K562 (cell line): Measurements from ENCODE around the gene ITSN1. TPM values are rescaled to one million over a fixed set of nuclear protein-coding genes. Genes with fewer than 3 reads are reported as not detected.
A peak's percentile ranks its signal among the peaks of the same experiment; 100 is the strongest.

Source experiments
- BCL6 ChIP-seq: fragments of 250-450 bp; sonication (Bioruptor Pico); IDR thresholded peaks from 2 replicates; pipeline ENCODE4 v1.4.0; 2020
- CEBPB ChIP-seq: fragments of 450-650 bp; IDR thresholded peaks from 2 replicates; pipeline ENCODE4 v1.6.1; 2016; ENCODE audit warnings: missing genetic modification characterization, missing compliant biosample characterization
- CXXC5 ChIP-seq: fragments of 250-450 bp; sonication (Bioruptor Pico); IDR thresholded peaks from 2 replicates; pipeline ENCODE4 v1.8.0; 2022; ENCODE audit warnings: inconsistent platforms, mild to moderate bottlenecking, moderate library complexity
- DPF2 ChIP-seq: fragments of 450-650 bp; IDR thresholded peaks from 2 replicates; pipeline ENCODE4 v1.6.1; 2016
- ERF ChIP-seq: fragments of 450-650 bp; formaldehyde crosslinking; IDR thresholded peaks from 2 replicates; pipeline ENCODE4 v1.4.0; 2020; ENCODE audit warnings: mild to moderate bottlenecking, mixed read lengths
- NELFE ChIP-seq: IDR thresholded peaks from 2 replicates; pipeline ENCODE4 v1.6.1; 2011; ENCODE audit warnings: mild to moderate bottlenecking; ENCODE audit not compliant: insufficient read depth, insufficient read length
- NR4A1 ChIP-seq, 2 experiments: fragments of 250-450 bp in 1 of 2; fragments of 450-650 bp in 1 of 2; sonication (Bioruptor Pico) in 1 of 2; IDR thresholded peaks; 2 replicates each; pipeline versions ENCODE4 v1.4.0 to v1.6.1; 2016 to 2020; ENCODE audit warnings: mild to moderate bottlenecking in 2 of 2, missing compliant biosample characterization in 1 of 2, missing genetic modification characterization in 1 of 2, moderate library complexity in 1 of 2
- POLR2A ChIP-seq: fragments of 450-650 bp; conservative IDR thresholded peaks from 2 replicates; pipeline ENCODE4 v1.6.1; 2016
- RBBP5 ChIP-seq: fragments of 200-600 bp; sonication (generic); IDR thresholded peaks from 2 replicates; pipeline ENCODE4 v1.6.1; 2012; ENCODE audit warnings: borderline replicate concordance, mild to moderate bottlenecking, low read length, control low read depth, inconsistent platforms; ENCODE audit not compliant: insufficient read depth, poor library complexity, severe bottlenecking
- SAP30 ChIP-seq: fragments of 200-600 bp; sonication (generic); IDR thresholded peaks from 2 replicates; pipeline ENCODE4 v1.6.1; 2012; ENCODE audit warnings: borderline replicate concordance, low read depth, mild to moderate bottlenecking, moderate library complexity, low read length, control low read depth, inconsistent platforms; ENCODE audit not compliant: insufficient read depth, poor library complexity, severe bottlenecking
- SMAD4 ChIP-seq: fragments of 250-450 bp; sonication (Bioruptor Pico); conservative IDR thresholded peaks from 2 replicates; pipeline ENCODE4 v1.8.0; 2021; ENCODE audit warnings: inconsistent platforms, mild to moderate bottlenecking, moderate library complexity
- ZC3H11A ChIP-seq: IDR thresholded peaks from 2 replicates; pipeline ENCODE4 v1.6.1; 2012; ENCODE audit warnings: low read depth, low read length, improper control_type of control experiment
- ZFPM2 ChIP-seq: fragments of 250-450 bp; sonication (Bioruptor Pico); IDR thresholded peaks from 2 replicates; pipeline ENCODE4 v1.5.1; 2022; ENCODE audit warnings: mild to moderate bottlenecking
- ZNF589 ChIP-seq: fragments of 200-800 bp; sonication (Bioruptor generic); IDR thresholded peaks from 2 replicates; pipeline ENCODE4 v1.6.1; 2016; ENCODE audit warnings: low read depth, missing genetic modification characterization, missing compliant biosample characterization
- polyA plus RNA-seq, 8 experiments: library from polyadenylated mRNA; depleted of rRNA in 4 of 8; stranded (reverse) in 5 of 8; unstranded in 3 of 8; fragments of >200 nt; fragmentation: Nextera tagmentation in 2 of 8; fragmentation: Illumina TruSeq in 1 of 8; extraction: Ambion mirVana in 2 of 8; extraction: Trizol in 1 of 8; gene quantifications; 2 replicates each; pipeline versions ENCODE4 v1.2.1 to v1.2.3, GENCODE V29; 2011 to 2014; ENCODE audit warnings: inconsistent platforms in 1 of 8, missing spikeins in 1 of 8
- total RNA-seq, 7 experiments: library from RNA; depleted of rRNA in 6 of 7; stranded (reverse); fragments of >200 nt in 6 of 7; fragmentation: Illumina TruSeq in 2 of 7; extraction: Trizol in 2 of 7; gene quantifications; 2 replicates each; pipeline versions ENCODE4 v1.2.1 to v1.2.3, GENCODE V29; 2011 to 2021; ENCODE audit warnings: low replicate concordance in 1 of 7
- TF ChIP-seq, protein P1 (sequence below): fragments of 250-450 bp; sonication (Bioruptor Pico); IDR thresholded peaks from 2 replicates; pipeline ENCODE4 v1.4.0; 2020; ENCODE audit warnings: mild to moderate bottlenecking, moderate library complexity
- TF ChIP-seq, protein P2 (sequence below), 3 experiments: fragments of 200-800 bp in 1 of 3; fragments of 250-450 bp in 1 of 3; fragments of 450-650 bp in 1 of 3; sonication (Bioruptor Pico) in 1 of 3; sonication (Bioruptor generic) in 1 of 3; formaldehyde crosslinking in 1 of 3; IDR thresholded peaks; 2 replicates each; pipeline versions ENCODE4 v1.6.1 to v1.8.0; 2016 to 2022; ENCODE audit warnings: mild to moderate bottlenecking in 2 of 3, missing genetic modification characterization in 2 of 3, missing compliant biosample characterization in 1 of 3, moderate library complexity in 1 of 3
- TF ChIP-seq, protein P3 (sequence below), 2 experiments: fragments of 450-650 bp; IDR thresholded peaks; 2 replicates each; pipeline ENCODE4 v1.6.1; 2016

ITSN1 gene
- total and polyA plus RNA-seq, 9 of the 15 experiments (the other 6 are each of a cell fraction or from before 2014, with no cell fraction given) = 1.1 to 12.6 (median 4.8) TPM

DNA sequence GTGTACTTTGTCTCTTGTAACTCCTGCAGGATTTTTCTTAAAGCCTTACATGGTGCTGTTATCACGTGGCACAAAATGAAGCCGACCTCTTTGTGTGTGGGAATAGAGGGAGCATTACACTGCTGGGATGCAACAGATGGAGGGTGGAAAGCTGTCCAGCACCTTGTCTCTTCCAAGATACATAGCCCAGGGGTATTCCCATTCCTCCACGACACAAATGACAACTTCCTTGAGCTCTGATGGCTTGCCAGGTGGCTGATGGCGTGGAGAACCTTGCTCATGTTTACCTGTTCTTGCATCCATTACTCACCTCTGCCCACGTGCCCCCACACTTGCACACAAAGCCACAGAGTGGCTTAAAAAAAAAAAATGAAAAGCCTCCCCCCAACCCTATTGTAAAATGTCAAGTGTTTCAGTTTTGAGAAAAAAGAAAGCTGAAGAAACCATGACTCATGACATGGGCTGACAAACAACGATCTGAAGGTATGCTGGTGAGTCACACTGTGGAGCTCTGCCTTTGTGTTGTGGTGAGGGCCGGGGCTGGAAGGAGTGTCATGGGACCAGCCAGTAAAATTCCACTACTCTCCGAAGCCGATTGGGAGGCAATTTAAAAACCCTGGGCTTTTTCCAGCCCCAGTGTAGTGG, 305.3 kb downstream of the ITSN1 start (continued):
- TF ChIP-seq SMAD4 (peak; percentile 69; the same call in 1 of the 2 replicates), RBBP5 (peak; percentile 61), ZNF589 (CRISPR knock-in tag) (peak; percentile 83), CEBPB (tag) (peak; percentile 11), ERF (0 out of 2 replicates have a peak, but pooled peaks have one; percentile 14), ZC3H11A (0 out of 2 replicates have a peak, but pooled peaks have one; percentile 40), NR4A1 (CRISPR knock-in tag; IDR thresholded peaks at IDR 0.05) (no peak), NR4A1 (tag; IDR thresholded peaks at IDR 0.05) (peak; percentile 79; the same call in 1 of the 2 replicates), BCL6 (no peak), DPF2 (peak; percentile 97), CXXC5 (CRISPR knock-in tag) (peak; percentile 47), SAP30 (peak; percentile 68), ZFPM2 (CRISPR knock-in tag) (no peak), POLR2A (peak; percentile 59; the same call in 1 of the 2 replicates), NELFE (no peak)
- TF ChIP-seq, protein P1, sequence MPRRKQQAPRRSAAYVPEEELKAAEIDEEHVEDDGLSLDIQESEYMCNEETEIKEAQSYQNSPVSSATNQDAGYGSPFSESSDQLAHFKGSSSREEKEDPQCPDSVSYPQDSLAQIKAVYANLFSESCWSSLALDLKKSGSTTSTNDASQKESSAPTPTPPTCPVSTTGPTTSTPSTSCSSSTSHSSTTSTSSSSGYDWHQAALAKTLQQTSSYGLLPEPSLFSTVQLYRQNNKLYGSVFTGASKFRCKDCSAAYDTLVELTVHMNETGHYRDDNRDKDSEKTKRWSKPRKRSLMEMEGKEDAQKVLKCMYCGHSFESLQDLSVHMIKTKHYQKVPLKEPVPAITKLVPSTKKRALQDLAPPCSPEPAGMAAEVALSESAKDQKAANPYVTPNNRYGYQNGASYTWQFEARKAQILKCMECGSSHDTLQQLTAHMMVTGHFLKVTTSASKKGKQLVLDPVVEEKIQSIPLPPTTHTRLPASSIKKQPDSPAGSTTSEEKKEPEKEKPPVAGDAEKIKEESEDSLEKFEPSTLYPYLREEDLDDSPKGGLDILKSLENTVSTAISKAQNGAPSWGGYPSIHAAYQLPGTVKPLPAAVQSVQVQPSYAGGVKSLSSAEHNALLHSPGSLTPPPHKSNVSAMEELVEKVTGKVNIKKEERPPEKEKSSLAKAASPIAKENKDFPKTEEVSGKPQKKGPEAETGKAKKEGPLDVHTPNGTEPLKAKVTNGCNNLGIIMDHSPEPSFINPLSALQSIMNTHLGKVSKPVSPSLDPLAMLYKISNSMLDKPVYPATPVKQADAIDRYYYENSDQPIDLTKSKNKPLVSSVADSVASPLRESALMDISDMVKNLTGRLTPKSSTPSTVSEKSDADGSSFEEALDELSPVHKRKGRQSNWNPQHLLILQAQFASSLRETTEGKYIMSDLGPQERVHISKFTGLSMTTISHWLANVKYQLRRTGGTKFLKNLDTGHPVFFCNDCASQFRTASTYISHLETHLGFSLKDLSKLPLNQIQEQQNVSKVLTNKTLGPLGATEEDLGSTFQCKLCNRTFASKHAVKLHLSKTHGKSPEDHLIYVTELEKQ (CRISPR knock-in tag) = no peak
- TF ChIP-seq, protein P2, sequence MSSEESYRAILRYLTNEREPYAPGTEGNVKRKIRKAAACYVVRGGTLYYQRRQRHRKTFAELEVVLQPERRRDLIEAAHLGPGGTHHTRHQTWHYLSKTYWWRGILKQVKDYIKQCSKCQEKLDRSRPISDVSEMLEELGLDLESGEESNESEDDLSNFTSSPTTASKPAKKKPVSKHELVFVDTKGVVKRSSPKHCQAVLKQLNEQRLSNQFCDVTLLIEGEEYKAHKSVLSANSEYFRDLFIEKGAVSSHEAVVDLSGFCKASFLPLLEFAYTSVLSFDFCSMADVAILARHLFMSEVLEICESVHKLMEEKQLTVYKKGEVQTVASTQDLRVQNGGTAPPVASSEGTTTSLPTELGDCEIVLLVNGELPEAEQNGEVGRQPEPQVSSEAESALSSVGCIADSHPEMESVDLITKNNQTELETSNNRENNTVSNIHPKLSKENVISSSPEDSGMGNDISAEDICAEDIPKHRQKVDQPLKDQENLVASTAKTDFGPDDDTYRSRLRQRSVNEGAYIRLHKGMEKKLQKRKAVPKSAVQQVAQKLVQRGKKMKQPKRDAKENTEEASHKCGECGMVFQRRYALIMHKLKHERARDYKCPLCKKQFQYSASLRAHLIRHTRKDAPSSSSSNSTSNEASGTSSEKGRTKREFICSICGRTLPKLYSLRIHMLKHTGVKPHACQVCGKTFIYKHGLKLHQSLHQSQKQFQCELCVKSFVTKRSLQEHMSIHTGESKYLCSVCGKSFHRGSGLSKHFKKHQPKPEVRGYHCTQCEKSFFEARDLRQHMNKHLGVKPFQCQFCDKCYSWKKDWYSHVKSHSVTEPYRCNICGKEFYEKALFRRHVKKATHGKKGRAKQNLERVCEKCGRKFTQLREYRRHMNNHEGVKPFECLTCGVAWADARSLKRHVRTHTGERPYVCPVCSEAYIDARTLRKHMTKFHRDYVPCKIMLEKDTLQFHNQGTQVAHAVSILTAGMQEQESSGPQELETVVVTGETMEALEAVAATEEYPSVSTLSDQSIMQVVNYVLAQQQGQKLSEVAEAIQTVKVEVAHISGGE (CRISPR knock-in tag; IDR thresholded peaks at IDR 0.05) = peak in 1 of 3 experiments; percentile 60; a peak in 2 of 6 replicates
- TF ChIP-seq, protein P3, sequence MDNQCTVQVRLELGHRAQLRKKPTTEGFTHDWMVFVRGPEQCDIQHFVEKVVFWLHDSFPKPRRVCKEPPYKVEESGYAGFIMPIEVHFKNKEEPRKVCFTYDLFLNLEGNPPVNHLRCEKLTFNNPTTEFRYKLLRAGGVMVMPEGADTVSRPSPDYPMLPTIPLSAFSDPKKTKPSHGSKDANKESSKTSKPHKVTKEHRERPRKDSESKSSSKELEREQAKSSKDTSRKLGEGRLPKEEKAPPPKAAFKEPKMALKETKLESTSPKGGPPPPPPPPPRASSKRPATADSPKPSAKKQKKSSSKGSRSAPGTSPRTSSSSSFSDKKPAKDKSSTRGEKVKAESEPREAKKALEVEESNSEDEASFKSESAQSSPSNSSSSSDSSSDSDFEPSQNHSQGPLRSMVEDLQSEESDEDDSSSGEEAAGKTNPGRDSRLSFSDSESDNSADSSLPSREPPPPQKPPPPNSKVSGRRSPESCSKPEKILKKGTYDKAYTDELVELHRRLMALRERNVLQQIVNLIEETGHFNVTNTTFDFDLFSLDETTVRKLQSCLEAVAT (IDR thresholded peaks at IDR 0.05) = peak in 1 of 2 experiments; percentile 82; a peak in 2 of 4 replicates
